Lung (tissue), 12 donors: Measurements from ENCODE around the gene CARM1. TPM values are rescaled to one million over a fixed set of nuclear protein-coding genes. Genes with fewer than 3 reads are reported as not detected.
A peak's percentile ranks its signal among the peaks of the same experiment; 100 is the strongest.

Source experiments
- ATAC-seq: fragments of 200-7000 bp; cut with Tn5 transposase; one replicate; pipeline ENCODE4 v1.9.1; 2020; ENCODE audit warnings: moderate number of reproducible peaks; ENCODE audit not compliant: insufficient read depth, low FRiP score
- DNase-seq, 3 donors: peaks; one replicate each; pipeline ENCODE4 v3.0.0-alpha.2; 2013 to 2017
- H3K27ac ChIP-seq, 2 donors: one replicate each; pipeline ENCODE4 v1.5.1; 2013; ENCODE audit warnings: mild to moderate bottlenecking in 2 of 2, moderate library complexity in 2 of 2, control low read depth in 1 of 2, inconsistent platforms in 1 of 2, low read depth in 1 of 2, low read length in 1 of 2
- H3K27me3 ChIP-seq, 3 donors: one replicate each; pipeline ENCODE4 v1.5.1; 2013; ENCODE audit warnings: low read length in 2 of 3; ENCODE audit not compliant: control insufficient read depth in 3 of 3, insufficient read depth in 3 of 3
- H3K36me3 ChIP-seq, 4 donors: one replicate each; pipeline ENCODE4 v1.5.1; 2013; ENCODE audit warnings: low read length in 4 of 4, mild to moderate bottlenecking in 1 of 4, moderate library complexity in 1 of 4; ENCODE audit not compliant: control insufficient read depth in 4 of 4, insufficient read depth in 4 of 4
- H3K4me1 ChIP-seq, 5 donors: one replicate each; pipeline ENCODE4 v1.5.1; 2013; ENCODE audit warnings: low read length in 5 of 5, mild to moderate bottlenecking in 2 of 5, moderate library complexity in 1 of 5; ENCODE audit not compliant: control insufficient read depth in 5 of 5, insufficient read depth in 5 of 5
- H3K4me3 ChIP-seq: one replicate; pipeline ENCODE4 v1.5.1; 2013; ENCODE audit warnings: mild to moderate bottlenecking, control low read depth, moderate library complexity
- H3K9ac ChIP-seq, 2 donors: one replicate each; pipeline ENCODE4 v1.5.1; 2013; ENCODE audit warnings: low read length in 2 of 2, control low read depth in 1 of 2; ENCODE audit not compliant: insufficient read depth in 1 of 2
- H3K9me3 ChIP-seq, 4 donors: one replicate each; pipeline ENCODE4 v1.5.1; 2013; ENCODE audit warnings: low read length in 3 of 4, mild to moderate bottlenecking in 1 of 4, moderate library complexity in 1 of 4; ENCODE audit not compliant: control insufficient read depth in 4 of 4, insufficient read depth in 3 of 4
- WGBS, 2 donors: extraction: QIAGEN DNeasy Blood & Tissue Kit; methylation state at CpG; one replicate each; pipeline ENCODE4 v1.1.7; 2013; 5-methylcytosine and 5-hydroxymethylcytosine counted together
- polyA plus RNA-seq, 2 donors: library from polyadenylated mRNA; stranded (reverse); fragments of 200-250 nt; gene quantifications; one replicate each; pipeline ENCODE4 v1.2.1, GENCODE V29; 2013
- total RNA-seq, 2 donors: library from RNA; depleted of rRNA in 1 of 2; stranded (reverse); fragments of >200 nt in 1 of 2; gene quantifications; one replicate each; pipeline ENCODE4 v1.2.1, GENCODE V29; 2014 to 2021
- TF ChIP-seq, protein P1 (sequence below): IDR thresholded peaks from 2 replicates; pipeline ENCODE4 v1.5.1; 2012; ENCODE audit warnings: mild to moderate bottlenecking; ENCODE audit errors: control extremely low read depth, extremely low read depth
- donor health status: control.
- donor health status: control.
- donor health status: Bipolar disorder and iron deficiency.
- donor health status: healthy.
- donor health status: DM: yes; HTN: yes; CAD: no.

The CARM1 gene
- total and polyA plus RNA-seq, 4 donors, result 19.9 to 35.5 (median 27.9) TPM

DNA sequence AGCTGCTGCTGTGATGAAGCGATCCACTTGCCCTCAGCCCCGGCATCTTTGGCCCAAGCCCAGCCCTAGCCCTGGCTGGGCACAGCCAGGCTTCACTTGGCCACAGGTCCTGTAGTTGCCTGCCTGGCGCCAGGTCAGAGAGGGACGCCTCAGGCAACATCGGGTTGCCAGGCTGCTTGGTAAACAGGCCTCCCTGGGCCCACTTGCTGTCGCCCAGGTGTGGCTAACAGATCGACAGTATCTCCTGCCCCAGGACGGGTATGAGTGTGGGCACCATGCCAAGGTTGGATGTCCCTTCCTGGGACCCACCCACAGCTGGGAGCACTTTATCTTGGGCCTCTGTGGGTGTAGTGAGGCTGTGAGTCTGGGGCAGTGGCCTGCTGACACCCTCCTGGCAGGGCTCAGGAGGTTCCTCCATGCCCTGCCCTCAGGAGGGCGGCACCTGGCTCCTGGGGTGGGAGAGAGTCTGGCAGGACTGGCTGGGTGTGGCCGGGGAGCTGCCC lies 27.8 kb downstream of the CARM1 start:
- 61 to 76% methylated on average over 10 of the region's 10 CpGs for WGBS, 2 donors
- DNase-seq (no peak), ATAC-seq (no peak)
- Histone ChIP-seq H3K4me3 (no peak overlapping the region), H3K36me3 (no peaks in the 10 kb centered on the region), H3K4me1 (peaks cover 0 to 7% (median 0%) of the 10 kb centered on the region in 5 donors), H3K27me3 (no peaks in the 10 kb centered on the region), H3K27ac (peak overlapping the region in 1 of 2 donors; percentile 73), H3K9me3 (no peaks in the 10 kb centered on the region), H3K9ac (no peak overlapping the region)
- TF ChIP-seq, protein P1, sequence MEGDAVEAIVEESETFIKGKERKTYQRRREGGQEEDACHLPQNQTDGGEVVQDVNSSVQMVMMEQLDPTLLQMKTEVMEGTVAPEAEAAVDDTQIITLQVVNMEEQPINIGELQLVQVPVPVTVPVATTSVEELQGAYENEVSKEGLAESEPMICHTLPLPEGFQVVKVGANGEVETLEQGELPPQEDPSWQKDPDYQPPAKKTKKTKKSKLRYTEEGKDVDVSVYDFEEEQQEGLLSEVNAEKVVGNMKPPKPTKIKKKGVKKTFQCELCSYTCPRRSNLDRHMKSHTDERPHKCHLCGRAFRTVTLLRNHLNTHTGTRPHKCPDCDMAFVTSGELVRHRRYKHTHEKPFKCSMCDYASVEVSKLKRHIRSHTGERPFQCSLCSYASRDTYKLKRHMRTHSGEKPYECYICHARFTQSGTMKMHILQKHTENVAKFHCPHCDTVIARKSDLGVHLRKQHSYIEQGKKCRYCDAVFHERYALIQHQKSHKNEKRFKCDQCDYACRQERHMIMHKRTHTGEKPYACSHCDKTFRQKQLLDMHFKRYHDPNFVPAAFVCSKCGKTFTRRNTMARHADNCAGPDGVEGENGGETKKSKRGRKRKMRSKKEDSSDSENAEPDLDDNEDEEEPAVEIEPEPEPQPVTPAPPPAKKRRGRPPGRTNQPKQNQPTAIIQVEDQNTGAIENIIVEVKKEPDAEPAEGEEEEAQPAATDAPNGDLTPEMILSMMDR, result no peak

- ATAC-seq, result no peak
- 89 to 90% methylated on average over 14 of the region's 14 CpGs for WGBS, 2 donors
- no peaks in the 10 kb centered on the region for H3K9me3 ChIP-seq
- peaks cover 5 to 42% (median 16%) of the 10 kb centered on the region in 4 donors for H3K36me3 ChIP-seq
- H3K4me1 ChIP-seq, result no peaks in the 10 kb centered on the region
- no peak overlapping the region for H3K9ac ChIP-seq
- no peak for DNase-seq
- H3K27ac ChIP-seq, result no peak overlapping the region
- H3K27me3 ChIP-seq, result no peaks in the 10 kb centered on the region
- TF ChIP-seq, protein P1, result no peak
- H3K4me3 ChIP-seq, result no peak overlapping the region
These were observed 36.6 kb downstream of the CARM1 start for GRCh38 chr19:10907925-10908324.

DNA sequence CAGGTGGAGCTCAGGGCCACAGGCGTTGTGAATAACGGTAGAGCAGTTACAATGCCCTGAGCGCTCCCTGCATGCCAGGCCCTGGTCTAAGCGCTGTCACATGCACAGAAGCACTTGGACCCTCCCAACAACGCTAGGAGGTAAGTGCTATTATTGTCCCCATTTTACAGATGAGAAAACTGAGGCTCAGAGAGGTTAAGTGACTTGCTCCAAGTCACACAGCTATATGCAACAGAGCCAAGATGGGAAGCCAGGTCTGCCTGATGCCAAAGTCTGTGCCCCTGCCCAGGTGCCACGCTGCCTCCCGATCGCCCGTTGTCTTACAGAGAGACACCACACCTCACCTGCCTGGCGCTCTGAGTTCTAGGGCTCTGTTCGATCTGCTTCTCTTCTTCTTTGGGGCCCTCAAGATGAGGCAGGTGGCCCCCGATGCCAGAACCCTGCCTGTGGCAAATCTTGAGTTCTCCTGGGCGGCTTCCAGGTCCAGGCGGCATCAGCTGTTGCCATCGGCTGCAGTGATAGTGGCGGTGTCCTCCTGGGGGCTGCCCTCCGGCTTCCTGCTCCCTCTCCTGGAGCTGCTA lies 37.1 kb downstream of the CARM1 start:
- no peaks in the 10 kb centered on the region for H3K27me3 ChIP-seq
- TF ChIP-seq, protein P1, result no peak
- H3K27ac ChIP-seq, result no peak overlapping the region
- no peaks in the 10 kb centered on the region for H3K9me3 ChIP-seq
- H3K9ac ChIP-seq, result no peak overlapping the region
- no peak for ATAC-seq
- peaks cover 6 to 42% (median 16%) of the 10 kb centered on the region in 4 donors for H3K36me3 ChIP-seq
- 96 to 98% methylated on average over 17 of the region's 17 CpGs for WGBS, 2 donors
- H3K4me3 ChIP-seq, result no peak overlapping the region
- DNase-seq, result no peak
- no peaks in the 10 kb centered on the region for H3K4me1 ChIP-seq
